Stimulated activated CD8-positive, alpha-beta memory T cell treated with anti-CD3 and anti-CD28 coated beads, Interleukin-12 subunit alpha, Interleukin-12 subunit beta, amount 100 ng/mL, for 24 hours (primary cell): ENCODE data around the gene CDC42EP5.

Source experiments
- DNase-seq: peaks from one replicate; pipeline ENCODE4 v3.0.0-alpha.2; 2020; ENCODE audit errors: extremely low read depth

The CDC42EP5 gene

DNA sequence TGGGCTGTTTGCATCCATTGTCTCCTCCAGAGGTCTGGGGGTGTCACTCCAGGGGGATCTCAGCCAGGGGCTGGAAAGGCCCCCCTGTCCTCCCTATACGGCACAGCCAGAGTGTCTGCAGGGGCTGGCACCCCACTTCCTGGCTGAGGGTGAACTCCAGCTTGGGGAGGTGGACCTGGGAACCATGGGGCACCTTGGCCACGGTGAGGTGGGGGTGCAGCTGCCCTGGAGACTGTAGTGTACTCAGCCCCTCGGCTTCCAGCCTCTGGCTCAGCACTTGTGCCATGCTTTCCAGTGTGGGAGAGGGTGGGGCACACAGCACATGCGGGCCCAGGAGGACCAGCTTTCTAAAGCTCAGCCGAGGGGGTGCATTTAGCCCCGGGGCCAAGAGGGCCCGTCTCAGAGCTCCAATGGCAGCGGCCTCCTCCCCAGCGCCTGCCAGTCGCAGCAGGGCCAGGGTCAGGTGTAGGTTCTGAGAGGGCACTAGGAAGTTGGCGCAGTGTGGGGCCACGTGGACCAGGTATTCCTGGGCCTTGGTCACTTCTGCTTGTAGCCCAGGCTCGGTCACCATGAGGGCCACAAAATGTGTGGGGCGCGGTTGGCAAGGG, 10.9 kb downstream of the CDC42EP5 start:
- no peak for DNase-seq

DNA sequence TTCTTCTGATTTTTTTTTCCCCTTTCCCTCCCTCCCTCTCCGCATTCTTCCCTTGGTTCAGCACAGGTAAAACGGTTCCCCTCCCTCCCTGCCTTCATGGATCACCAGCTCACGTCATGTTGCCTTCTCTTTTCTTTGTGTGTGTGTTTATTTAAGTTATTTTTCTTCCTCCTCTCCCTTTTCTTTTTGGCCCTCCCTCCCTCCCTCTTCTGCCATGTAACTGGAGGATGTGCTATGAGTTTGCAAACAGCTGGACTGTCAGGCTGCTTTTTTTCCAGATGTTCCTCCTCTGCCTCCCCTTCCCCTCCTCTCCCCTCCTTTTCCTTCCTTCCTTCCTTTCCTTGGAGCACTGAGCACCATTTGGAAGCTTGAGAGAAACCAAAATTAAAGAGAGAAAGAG, 11.5 kb downstream of the CDC42EP5 start:
- DNase-seq = no peak

DNA sequence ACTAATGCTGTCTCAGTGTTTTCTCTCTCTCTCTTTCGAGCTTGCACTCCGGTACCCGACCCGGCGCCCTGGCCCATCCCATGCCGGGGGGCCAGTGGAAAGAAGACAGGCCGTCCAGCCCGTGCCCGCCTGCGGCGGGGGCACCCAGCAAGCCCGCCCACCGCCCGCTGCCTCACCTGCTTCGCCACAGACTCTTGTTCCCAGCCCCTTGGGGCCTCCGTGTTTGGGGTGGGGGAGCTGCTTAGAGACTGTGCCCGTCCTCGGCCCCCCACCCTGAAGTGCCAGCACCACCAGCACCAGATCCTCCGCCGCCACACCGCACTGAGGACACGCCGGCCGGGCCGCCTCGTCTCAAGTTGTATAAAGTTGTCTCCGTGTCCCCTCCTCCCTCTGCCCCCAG, 11.9 kb downstream of the CDC42EP5 start:
- no peak for DNase-seq

DNA sequence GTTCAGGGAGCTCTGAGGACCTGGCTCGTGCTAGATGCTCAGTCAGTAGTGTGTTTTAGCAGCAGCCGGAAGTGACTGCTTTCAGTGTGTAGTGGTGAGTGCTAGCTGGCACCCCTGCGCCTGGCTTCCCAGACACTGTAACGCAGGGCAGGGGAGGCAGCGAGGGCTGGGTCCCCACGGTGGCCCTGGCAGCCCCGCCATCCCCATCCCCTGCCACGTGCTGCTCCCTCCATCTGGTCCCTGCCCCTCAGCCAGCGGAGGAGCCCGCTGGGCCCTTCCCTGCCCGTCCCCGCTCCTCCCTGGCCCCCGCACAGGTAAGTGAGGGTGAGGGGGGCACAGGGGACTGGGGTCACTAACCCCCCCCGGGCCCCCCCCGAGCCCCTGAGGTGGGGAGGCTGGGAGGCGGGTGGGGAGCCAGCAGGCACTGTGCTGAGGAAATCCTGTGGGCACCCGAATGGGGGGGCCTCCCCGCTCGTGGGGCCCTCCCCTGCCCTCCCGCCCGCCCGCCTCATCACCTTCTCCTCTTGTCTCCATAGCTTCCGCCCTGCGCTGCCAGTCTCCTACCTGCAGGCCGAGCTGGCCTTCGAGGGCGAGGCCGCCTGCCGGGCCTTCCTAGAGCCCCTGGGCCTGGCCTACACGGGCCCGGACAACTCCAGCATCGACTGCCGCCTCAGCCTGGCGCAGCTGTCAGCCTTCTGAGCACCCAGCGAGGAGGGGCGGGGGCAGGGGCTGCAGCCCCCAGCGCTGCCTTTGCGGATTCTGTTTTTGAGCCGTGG, 12.7 kb downstream of the CDC42EP5 start:
- DNase-seq = no peak

DNA sequence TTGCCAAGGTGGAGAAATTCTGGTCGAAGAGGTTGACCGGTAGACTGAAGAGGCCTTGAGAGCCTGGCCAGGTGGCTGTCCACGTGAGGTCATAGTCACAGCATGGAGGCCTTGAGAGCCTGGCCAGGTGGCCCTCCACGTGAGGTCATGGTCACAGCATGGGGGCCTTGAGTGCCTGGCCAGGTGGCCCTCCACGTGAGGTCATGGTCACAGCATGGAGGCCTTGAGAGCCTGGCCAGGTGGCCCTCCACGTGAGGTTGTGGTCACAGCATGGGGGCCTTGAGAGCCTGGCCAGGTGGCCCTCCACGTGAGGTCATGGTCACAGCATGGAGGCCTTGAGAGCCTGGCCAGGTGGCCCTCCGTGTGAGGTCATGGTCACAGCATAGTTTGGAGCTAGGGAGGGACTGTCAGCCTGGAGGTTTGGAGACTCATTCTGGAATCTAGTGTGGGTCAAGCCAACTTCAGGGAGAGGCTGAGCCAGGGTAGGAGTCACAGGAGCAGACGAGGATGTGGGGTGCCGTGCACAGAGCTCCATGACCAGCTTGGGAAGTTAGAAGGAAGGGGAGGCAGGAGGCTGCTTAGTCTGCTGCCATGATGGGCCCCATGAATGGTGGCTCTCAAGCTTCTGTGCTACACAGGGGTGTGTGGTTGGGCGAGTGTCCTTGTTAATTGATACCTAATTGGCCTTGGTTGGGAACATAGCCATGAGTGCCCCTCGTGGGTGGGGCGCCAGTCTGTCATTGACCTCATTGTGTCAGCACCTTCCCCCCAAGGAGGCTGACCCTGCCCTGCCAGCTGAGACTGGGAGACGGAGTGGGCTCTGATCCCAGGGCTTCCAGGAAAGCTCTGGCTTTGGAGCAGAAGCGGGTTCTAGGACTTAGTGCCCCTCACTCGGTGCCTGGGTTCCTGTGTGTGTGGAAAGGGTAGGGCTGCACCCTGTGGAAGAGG, 13.5 kb downstream of the CDC42EP5 start:
- no peak for DNase-seq

DNA sequence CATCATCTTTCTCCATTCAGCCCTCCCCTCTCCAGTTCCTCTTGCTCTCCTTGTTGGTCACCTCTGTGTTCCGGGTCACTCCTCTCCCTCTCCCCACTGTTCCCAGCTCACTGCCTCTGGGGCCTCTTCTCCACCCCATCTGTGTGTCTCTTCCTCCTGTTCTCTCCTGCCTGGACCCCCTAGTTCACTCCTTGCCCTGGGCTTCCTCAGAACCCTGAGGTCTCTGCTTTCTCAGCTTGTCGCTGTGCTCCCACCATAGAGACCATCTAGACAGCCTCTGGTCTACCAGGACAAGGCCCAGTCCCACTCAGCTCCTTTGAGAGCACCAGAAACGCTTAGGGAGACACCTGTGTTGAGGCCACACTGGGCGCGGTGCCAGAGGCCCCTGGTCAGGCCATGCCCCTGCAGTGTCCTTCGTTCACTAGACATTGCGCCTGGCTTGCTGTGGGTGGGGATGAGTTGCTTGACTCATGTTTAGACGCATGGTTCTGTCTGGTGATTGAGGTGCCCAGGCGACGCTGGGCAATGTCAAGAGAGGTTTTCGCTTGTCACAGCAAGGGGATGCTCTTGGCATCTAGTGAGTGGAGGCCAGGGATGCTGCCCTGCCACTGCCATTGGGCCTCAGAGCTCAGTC, 14.3 kb downstream of the CDC42EP5 start:
- DNase-seq = no peak

DNA sequence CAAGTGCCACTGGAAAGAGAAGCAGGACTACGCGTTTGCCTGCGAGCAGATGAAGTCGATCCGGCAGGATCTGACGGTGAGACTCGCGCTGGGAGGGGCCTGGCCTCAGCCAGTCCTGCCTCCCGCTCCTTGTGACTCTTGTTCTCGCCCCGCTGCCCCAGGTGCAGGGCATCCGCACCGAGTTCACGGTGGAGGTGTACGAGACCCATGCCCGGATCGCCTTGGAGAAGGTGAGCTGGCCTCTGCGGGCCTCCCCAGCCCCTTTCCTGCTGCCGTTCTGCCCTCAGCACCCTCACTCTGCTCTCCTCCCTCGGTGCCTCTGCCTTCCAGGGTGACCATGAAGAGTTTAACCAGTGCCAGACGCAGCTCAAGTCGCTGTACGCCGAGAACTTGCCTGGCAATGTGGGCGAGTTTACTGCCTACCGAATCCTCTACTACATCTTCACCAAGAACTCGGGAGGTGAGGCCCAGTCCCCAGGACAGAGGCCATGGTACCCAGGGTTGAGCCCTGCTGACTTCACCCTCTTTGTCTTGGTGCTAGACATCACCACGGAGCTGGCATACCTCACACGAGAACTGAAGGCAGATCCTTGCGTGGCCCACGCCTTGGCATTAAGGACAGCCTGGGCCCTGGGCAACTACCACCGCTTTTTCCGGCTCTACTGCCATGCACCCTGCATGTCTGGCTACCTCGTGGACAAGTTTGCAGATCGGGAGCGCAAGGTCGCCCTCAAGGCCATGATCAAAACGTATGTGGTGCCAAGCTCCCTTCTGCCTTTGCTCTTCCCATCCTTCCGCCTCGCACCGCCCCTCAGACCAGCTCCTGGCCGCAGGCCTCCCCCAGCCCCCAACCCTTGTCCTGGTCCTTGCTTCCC, 15.1 kb downstream of the CDC42EP5 start:
- no peak for DNase-seq

DNA sequence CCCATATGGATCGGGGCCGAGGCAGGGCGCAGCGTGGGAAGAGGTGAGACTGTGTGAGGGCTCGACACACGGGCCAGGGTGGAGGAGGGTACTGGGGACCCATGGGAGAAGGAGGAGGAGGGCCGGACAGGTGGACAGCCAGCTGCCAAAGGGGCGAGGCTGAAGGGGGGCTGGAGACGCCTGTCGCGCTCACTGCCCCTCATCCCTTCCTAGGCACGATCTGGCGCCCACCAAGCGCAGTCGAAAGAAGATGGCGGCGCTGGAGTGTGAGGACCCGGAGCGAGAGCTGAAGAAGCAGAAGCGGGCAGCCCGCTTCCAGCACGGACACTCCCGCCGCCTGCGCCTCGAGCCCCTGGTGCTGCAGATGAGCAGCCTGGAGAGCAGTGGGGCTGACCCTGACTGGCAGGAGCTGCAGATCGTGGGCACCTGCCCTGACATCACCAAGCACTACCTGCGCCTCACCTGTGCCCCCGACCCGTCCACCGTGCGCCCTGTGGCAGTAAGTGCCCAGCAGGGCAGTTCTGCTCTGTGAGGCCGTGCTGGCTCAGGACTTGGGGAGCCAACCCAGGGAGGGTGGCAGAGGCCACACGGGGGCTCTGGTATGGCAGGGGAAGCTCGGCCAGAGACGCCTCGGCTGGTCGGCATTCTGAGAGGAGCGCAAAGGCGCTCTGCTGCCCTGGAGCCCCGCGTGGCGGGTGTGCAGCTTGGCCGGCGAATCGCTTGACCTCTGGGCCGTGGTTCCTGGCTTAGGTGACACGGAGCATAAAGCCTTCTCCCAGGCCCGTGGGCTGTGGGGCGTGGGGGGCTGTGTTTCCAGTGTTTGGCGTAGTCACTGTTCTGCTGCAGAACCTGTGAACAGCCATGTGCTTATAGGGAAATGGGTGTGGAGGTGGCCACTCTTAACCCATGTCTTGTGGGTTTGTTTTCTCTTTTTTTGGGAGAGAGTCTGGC, 16.4 kb downstream of the CDC42EP5 start:
- no peak for DNase-seq

DNA sequence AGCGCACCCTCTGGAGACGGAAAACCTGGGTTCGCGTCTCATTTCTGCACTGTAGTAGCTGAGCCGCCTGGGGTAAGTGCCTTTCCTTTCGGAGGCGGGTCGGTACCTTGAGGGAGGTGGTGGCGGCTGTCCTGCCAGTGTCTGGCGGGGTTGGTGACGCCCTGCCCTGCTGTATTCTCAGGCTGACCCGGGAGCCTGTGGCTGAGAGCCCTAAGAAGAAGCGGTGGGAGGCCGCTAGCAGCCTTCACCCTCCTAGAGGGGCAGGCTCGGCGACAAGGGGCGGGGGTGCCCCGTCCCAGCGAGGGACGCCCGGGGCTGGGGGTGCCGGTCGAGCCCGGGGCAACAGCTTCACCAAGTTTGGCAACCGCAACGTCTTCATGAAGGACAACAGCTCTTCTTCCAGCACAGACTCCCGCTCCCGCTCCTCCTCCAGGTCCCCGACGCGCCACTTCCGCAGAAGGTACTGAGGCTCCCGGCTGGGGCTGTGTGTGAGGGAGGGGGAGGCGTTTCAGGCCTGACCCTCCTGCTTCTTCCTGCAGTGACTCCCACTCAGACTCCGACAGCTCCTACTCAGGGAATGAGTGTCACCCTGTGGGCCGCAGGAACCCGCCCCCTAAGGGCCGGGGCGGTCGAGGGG, 17.2 kb downstream of the CDC42EP5 start:
- DNase-seq = no peak

DNA sequence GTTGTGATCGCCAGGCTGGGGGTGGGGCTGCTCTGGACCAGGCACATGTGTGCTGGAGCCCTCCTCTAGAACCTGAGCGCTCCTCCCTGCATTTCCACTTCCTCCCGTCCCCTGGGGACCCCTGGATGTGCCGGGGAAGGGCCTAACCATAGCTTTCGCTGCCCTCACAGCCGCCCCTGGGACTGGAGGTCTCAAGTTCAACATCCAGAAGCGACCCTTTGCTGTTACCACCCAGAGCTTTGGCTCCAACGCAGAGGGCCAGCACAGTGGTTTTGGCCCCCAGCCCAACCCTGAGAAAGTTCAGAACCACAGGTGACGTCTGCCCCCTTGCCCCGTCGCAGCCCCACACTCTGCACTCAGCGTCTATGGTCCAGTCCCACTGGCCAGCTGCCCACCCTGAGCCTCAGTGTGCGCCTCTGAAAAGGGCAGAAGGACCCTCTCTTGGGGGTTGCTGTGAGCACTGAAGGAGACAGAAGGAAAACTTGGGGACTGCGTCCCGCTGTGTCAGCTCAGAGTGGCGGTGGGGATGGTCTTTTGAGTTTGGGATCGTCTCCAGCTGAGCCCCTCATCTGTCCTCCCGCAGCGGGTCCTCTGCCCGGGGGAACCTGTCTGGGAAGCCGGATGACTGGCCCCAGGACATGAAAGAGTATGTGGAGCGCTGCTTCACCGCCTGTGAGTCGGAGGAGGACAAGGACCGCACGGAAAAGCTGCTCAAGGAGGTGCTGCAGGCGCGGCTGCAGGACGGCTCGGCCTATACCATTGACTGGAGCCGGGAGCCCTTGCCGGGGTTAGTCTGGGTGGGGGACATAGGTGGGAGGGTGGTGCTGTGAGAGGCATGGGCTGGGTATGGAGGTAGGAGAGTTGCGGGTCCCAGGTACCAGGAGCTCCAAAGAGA, 18.1 kb downstream of the CDC42EP5 start:
- no peak for DNase-seq

DNA sequence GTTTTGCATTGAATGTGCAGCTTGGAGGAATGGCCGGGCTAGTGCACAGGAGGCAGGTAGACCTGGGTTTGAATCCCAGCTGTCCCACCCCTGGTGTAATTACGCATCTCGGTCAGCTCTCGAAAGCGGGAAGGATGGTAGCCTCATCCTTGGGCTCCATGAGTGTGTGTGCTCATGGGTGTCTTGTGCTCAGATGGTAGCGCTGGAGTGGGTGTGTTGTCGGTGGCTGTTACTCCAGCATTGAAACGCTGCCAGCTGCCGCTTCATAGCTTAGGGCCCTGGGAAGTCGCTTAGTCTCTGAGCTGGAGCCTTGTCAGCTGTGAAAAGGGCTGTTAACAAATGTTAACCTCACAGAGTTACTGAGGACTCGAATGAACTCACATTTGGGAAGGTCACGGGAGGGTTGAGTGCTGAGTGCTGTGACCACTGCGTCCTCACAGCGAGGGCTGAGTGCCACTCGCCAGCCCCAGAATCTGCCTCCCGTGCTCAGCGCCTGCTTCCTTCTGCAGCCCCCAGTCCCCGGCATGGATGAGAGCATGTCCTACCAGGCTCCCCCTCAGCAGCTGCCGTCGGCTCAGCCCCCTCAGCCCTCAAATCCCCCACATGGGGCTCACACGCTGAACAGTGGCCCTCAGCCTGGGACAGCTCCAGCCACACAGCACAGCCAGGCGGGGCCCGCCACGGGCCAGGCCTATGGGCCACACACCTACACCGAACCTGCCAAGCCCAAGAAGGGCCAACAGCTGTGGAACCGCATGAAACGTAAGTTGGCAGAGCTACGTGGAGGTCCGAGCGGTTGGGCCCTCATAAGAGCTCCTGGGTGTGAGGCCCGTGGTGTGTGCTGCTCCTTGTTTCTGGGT, 18.9 kb downstream of the CDC42EP5 start:
- DNase-seq = no peak

DNA sequence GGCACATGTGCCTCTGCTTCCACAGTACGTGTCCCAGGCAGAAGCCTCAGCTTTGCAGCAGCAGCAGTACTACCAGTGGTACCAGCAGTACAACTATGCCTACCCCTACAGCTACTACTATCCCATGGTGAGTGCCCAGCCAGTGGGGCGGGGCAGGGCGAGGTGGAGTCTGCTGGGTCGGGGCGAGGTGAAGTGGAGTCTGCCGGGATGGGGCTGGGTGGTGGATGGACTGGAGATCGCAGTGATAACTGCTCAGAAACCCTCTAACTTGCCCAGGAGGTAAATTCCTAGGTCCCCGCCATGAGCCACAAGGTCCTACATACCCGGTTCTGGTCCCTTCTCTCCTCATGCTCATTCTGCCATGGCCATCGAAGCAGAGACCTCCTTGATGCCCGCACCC, 20.5 kb downstream of the CDC42EP5 start:
- DNase-seq = no peak

DNA sequence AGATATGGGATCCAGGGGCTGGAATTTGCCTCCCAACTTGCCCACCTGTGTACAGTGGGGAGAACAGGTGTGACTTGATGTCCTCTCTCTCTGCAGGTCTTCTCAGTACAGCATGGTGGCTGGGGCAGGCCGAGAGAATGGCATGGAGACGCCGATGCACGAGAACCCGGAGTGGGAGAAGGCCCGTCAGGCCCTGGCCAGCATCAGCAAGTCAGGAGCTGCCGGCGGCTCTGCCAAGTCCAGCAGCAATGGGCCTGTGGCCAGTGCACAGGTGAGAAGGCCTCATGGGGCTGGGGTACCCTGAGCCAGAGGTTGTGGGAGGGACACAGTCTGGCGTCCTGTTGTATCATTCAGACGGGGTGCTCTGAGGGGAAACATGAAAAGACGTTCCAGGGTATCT, 21.1 kb downstream of the CDC42EP5 start:
- no peak for DNase-seq

DNA sequence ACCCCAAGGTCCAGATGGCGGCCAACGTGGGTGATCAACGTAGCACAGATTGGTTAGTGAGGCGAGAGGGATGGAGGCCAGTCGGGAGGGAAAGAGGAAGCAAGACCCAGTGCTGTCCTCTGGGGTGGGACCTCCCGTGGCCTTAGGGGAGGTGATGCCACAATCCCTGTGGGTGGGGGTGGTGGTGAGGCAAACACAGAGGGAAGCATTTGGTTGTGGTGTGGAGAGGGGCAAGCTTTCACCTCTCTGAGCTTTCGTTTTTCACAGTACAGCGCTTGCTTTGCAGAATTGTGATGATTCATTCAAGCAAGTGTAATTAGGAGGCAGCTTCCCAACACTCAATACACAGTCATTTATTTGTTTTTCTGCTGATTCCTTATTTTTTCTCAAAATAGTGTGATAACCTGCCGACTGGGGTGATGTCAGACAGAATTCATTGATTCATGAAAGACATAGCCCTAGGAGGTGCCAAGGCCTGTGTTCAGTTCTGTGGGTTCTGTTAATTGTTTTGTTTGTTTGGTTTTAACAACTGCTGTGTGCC, 21.7 kb downstream of the CDC42EP5 start:
- no peak for DNase-seq

DNA sequence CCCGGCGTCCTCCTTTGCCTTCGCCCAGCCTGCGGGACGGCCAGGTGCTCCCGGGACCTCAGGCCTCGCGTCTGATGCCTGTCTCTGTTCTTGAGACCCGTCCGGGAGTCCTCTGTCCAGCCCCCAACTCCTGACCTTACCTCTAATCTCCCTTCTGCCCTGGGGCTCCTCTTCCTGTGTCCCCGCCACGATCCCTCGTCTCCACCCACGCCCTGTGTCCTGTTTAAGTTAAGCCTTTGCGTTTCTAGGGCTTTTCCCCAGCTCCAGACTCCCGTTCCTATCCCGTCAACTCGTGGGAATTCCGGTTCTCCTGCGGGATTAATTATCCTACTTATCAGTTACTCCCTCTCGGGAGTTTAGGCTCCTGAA, 23.4 kb downstream of the CDC42EP5 start:
- DNase-seq = no peak

DNA sequence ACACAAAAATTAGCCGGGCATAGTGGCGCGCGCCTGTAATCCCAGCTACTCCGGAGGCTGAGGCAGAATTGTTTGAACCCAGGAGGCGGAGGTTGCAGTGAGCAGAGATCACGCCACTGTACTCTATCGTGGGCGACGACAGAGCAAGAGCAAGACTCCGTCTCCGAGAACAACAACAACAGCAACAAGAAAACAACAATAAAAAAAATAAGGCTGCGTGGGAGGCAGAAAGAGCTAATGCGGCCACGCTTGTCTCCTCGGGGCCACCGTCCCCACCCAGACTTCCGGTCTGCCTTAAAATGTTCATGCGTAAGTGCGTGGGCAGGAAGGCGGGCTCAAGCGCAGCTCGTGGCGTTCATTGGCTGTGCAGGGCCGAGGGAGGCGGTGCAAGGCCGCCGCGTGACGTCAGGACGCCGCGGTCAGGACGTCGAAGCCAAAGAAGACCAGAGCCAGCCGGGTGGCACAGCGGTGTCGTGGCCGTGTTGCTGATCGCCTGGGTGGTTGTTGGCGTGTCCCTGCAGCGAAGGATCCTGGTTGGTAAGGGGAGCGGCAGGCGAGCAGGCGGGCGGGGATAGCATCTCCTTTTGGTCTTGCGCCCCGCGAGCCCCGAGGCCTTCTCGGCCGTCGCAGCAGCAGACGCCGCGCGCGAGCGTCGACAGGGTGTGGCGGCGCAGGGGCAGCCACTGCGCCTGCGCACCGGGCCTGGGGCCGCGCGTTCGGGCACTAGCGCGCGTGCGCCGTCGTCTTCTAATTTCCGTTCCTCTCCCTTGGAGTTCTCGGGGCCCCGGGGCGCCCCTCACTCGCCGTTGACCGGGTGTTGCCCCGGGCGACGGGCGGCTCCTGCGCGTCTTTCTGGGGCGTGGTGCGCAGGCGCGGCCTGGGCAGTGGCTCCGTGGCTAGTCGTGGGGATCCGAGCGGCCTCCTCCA, 24.1 kb downstream of the CDC42EP5 start, which contains the start of gene LENG8:
Gene LENG8 (plus strand): TSS at position 426 of the 927 bp plus-strand sequence. CDS start 2,146 bp downstream, outside the sequence.
- peak; percentile 83 for DNase-seq
